CD14-positive monocyte (primary cell): ENCODE measurements around the gene NDC1. TPM values are rescaled to one million over a fixed set of nuclear protein-coding genes. Genes with fewer than 3 reads are reported as not detected.

Source experiments
- DNase-seq, 3 donors: peaks; one replicate each; pipeline ENCODE4 v3.0.0-alpha.2; 2011 to 2022
- H2AFZ ChIP-seq: 2 replicates; pipeline ENCODE4 v1.6.0; 2012; ENCODE audit warnings: mild to moderate bottlenecking, low read depth, low read length, inconsistent platforms; ENCODE audit not compliant: insufficient read depth, poor library complexity, severe bottlenecking
- H3K27ac ChIP-seq, 2 donors: 1 replicate in 1 of 2; 2 replicates in 1 of 2; pipeline ENCODE4 v1.5.1; 2012 to 2013; ENCODE audit warnings: low read length in 2 of 2, control low read depth in 1 of 2, inconsistent platforms in 1 of 2, low read depth in 1 of 2, mild to moderate bottlenecking in 1 of 2
- H3K27me3 ChIP-seq, 2 donors: one replicate each; pipeline versions ENCODE4 v1.6.0 to v1.6.1; 2011 to 2013; ENCODE audit warnings: low read length in 2 of 2; ENCODE audit not compliant: control insufficient read depth in 2 of 2, insufficient read depth in 2 of 2
- H3K36me3 ChIP-seq, 2 donors: replicated peaks in 1 of 2; 1 replicate in 1 of 2; 2 replicates in 1 of 2; pipeline versions ENCODE4 v1.5.1 to v1.6.1; 2012 to 2013; ENCODE audit warnings: low read length in 2 of 2, control low read depth in 1 of 2, inconsistent platforms in 1 of 2, mild to moderate bottlenecking in 1 of 2; ENCODE audit not compliant: insufficient read depth in 2 of 2, control insufficient read depth in 1 of 2
- H3K4me1 ChIP-seq, 2 donors: 1 replicate in 1 of 2; 2 replicates in 1 of 2; pipeline versions ENCODE4 v1.5.1 to v1.6.1; 2012 to 2013; ENCODE audit warnings: low read length in 2 of 2, control low read depth in 1 of 2, inconsistent platforms in 1 of 2, mild to moderate bottlenecking in 1 of 2, moderate library complexity in 1 of 2; ENCODE audit not compliant: insufficient read depth in 2 of 2, control insufficient read depth in 1 of 2
- H3K4me2 ChIP-seq: replicated peaks from 2 replicates; pipeline ENCODE3; 2012; ENCODE audit warnings: low read length, moderate library complexity, mild to moderate bottlenecking; ENCODE audit not compliant: poor library complexity, severe bottlenecking; ENCODE audit errors: extremely low read depth
- H3K4me3 ChIP-seq, 3 experiments: fragments of 200-600 bp in 1 of 3; sonication (generic) in 1 of 3; replicated peaks in 1 of 3; 1 replicate in 2 of 3; 2 replicates in 1 of 3; pipeline ENCODE4 v1.5.1; 2011 to 2013; ENCODE audit warnings: low read length in 3 of 3, mild to moderate bottlenecking in 3 of 3, control low read depth in 2 of 3, low read depth in 2 of 3, inconsistent platforms in 1 of 3, moderate library complexity in 1 of 3
- H3K79me2 ChIP-seq: 2 replicates; pipeline ENCODE4 v1.6.0; 2012; ENCODE audit warnings: mild to moderate bottlenecking, control low read depth, inconsistent platforms, low read length, moderate library complexity; ENCODE audit not compliant: insufficient read depth
- H3K9ac ChIP-seq: 2 replicates; pipeline ENCODE4 v1.6.0; 2017; ENCODE audit warnings: low read length, mild to moderate bottlenecking; ENCODE audit not compliant: insufficient read depth, poor library complexity, severe bottlenecking
- H3K9me3 ChIP-seq, 2 donors: replicated peaks in 1 of 2; 1 replicate in 1 of 2; 2 replicates in 1 of 2; pipeline versions ENCODE4 v1.5.1 to v1.6.1; 2012 to 2013; ENCODE audit warnings: low read length in 2 of 2, control low read depth in 1 of 2; ENCODE audit not compliant: control insufficient read depth in 1 of 2, insufficient read depth in 1 of 2
- H4K20me1 ChIP-seq: 2 replicates; pipeline ENCODE4 v1.6.0; 2012; ENCODE audit warnings: mild to moderate bottlenecking, low read length, control low read depth, moderate library complexity; ENCODE audit not compliant: insufficient read depth
- H3K27ac Mint-ChIP-seq, 7 donors: one replicate each; pipeline ENCODE4 v1.8.0; 2020; ENCODE audit warnings: mild to moderate bottlenecking in 7 of 7, mixed read lengths in 7 of 7, moderate library complexity in 6 of 7, inconsistent platforms in 2 of 7
- H3K27me3 Mint-ChIP-seq, 3 donors: one replicate each; pipeline ENCODE4 v1.8.0; 2021 to 2022; ENCODE audit warnings: low read depth in 3 of 3, mild to moderate bottlenecking in 3 of 3, mixed read lengths in 3 of 3, moderate library complexity in 3 of 3, inconsistent platforms in 1 of 3
- H3K36me3 Mint-ChIP-seq, 2 donors: one replicate each; pipeline ENCODE4 v1.8.0; 2020; ENCODE audit warnings: mixed read lengths in 2 of 2, inconsistent platforms in 1 of 2, mild to moderate bottlenecking in 1 of 2
- H3K4me1 Mint-ChIP-seq: one replicate; pipeline ENCODE4 v1.8.0; 2020; ENCODE audit warnings: mild to moderate bottlenecking, mixed read lengths
- H3K4me3 Mint-ChIP-seq, 2 donors: one replicate each; pipeline ENCODE4 v1.8.0; 2020; ENCODE audit warnings: mild to moderate bottlenecking in 2 of 2, mixed read lengths in 2 of 2, moderate library complexity in 1 of 2
- H3K9me3 Mint-ChIP-seq, 7 donors: one replicate each; pipeline ENCODE4 v1.8.0; 2020 to 2022; ENCODE audit warnings: mixed read lengths in 7 of 7, mild to moderate bottlenecking in 6 of 7, moderate library complexity in 6 of 7, inconsistent platforms in 2 of 7
- CTCF ChIP-seq: fragments of 200-600 bp; IDR thresholded peaks from one replicate; pipeline ENCODE4 v1.8.0; 2022; ENCODE audit warnings: antibody characterized with exemption, mild to moderate bottlenecking
- WGBS: methylation state at CpG from one replicate; pipeline ENCODE4 v1.1.5; 2013; ENCODE audit warnings: missing lambda C conversion rate; ENCODE audit not compliant: insufficient coverage; 5-methylcytosine and 5-hydroxymethylcytosine counted together
- intact Hi-C, 2 donors: fragments of 100-400 bp; cut with micrococcal nuclease; formaldehyde crosslinking; loops; one replicate each; pipeline versions ENCODE4 v1.15.0 to v1.15.1; 2023
- polyA plus RNA-seq, 3 donors: library from polyadenylated mRNA; depleted of rRNA in 1 of 3; unstranded in 2 of 3; stranded (reverse) in 1 of 3; fragments of 300-500 nt in 2 of 3; fragments of >200 nt in 1 of 3; fragmentation: Illumina TruSeq in 2 of 3; gene quantifications; 1 replicate in 2 of 3; 2 replicates in 1 of 3; pipeline ENCODE4 v1.2.3, GENCODE V29; 2012 to 2021

Gene NDC1
- polyA plus RNA-seq, 3 donors: 3.0 to 6.1 (median 4.7) TPM

DNA sequence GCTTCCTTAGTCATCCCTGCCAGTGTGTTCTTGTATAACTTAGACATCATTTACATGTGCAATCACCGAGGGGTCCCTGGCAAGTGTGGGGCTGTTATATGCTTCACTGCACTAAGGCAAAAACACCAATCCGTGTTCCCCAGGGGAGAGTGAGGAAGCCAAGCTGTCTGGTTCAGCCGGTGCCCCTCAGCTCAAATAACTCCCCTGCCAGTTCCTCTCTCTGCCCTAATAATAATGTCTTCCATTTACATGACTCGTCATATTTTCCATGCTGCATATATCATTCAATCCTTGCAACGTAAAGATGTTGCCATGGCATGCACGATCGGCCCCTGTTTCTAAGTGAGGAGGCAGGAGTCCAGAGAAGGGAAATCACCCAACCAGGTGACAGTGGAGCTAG lies 24.4 kb upstream of the NDC1 start:
- Histone ChIP-seq H3K79me2 (no peaks in the 10 kb centered on the region), H4K20me1 (no peaks in the 10 kb centered on the region), H3K27ac (no peak overlapping the region), H3K9ac (no peak overlapping the region), H3K27me3 (no peaks in the 10 kb centered on the region), H3K4me3 (no peak overlapping the region), H3K36me3 (peaks cover 44 to 89% of the 10 kb centered on the region in 2 donors), H3K4me2 (no peak overlapping the region), H3K9me3 (no peaks in the 10 kb centered on the region), H3K4me1 (no peaks in the 10 kb centered on the region), H2AFZ (no peak overlapping the region)
- Mint-ChIP-seq H3K27ac (no peak overlapping the region), H3K9me3 (peaks cover 0 to 2% (median 0%) of the 10 kb centered on the region in 7 donors), H3K4me3 (no peak overlapping the region), H3K27me3 (peaks cover 0 to 2% (median 0%) of the 10 kb centered on the region in 3 donors), H3K4me1 (peaks cover 2% of the 10 kb centered on the region), H3K36me3 (peaks cover 53 to 72% of the 10 kb centered on the region in 2 donors)
- WGBS: 49% methylated on average over 4 of the region's 7 CpGs
- intact Hi-C loops: loop anchor here (2.0 to 5.0 kb wide), 2 partner anchors 96 to 100 kb away; no protein-coding TSS in a partner anchor
- DNase-seq: no peak
- TF ChIP-seq CTCF: no peak

GRCh38 chr1:53860967-53861411 lies 22.9 kb upstream of the NDC1 start:
- Mint-ChIP-seq H3K9me3 (no peaks in the 10 kb centered on the region), H3K4me1 (peaks cover 2% of the 10 kb centered on the region), H3K36me3 (peaks cover 56 to 72% of the 10 kb centered on the region in 2 donors), H3K27me3 (peaks cover 0 to 2% (median 0%) of the 10 kb centered on the region in 3 donors), H3K4me3 (no peak overlapping the region), H3K27ac (no peak overlapping the region)
- H3K27me3 ChIP-seq: no peaks in the 10 kb centered on the region
- TF ChIP-seq CTCF: peak; percentile 86
- H3K27ac ChIP-seq: no peak overlapping the region
- peaks cover 50 to 89% of the 10 kb centered on the region in 2 donors for H3K36me3 ChIP-seq
- DNase-seq: peak; percentile 20 to 46 (median 45)
- intact Hi-C loops: loop anchor here in 1 of 2 donors (5.0 kb wide), 1 partner anchor 101 kb away; no protein-coding TSS in a partner anchor
- no peak overlapping the region for H3K4me2 ChIP-seq
- no peak overlapping the region for H3K9ac ChIP-seq
- no peaks in the 10 kb centered on the region for H3K79me2 ChIP-seq
- no peaks in the 10 kb centered on the region for H4K20me1 ChIP-seq
- no peak overlapping the region for H2AFZ ChIP-seq
- no peaks in the 10 kb centered on the region for H3K9me3 ChIP-seq
- H3K4me3 ChIP-seq: no peak overlapping the region
- no peaks in the 10 kb centered on the region for H3K4me1 ChIP-seq
